ENCODE measurements around the gene SSMEM1.
"Not testable (repeated sequence)": the region's sequence is repeated elsewhere in the genome, so short reads cannot be mapped to it uniquely, and the experiment has no call there.

Gene SSMEM1

GRCh38 chr7:130240240-130240639, 32.6 kb downstream of the SSMEM1 start:
- ChIA-PET CTCF (interaction anchor here (0.6 to 1.2 kb wide), 3 partner anchors 27 to 518 kb away, joined by 3 to 4 read pairs (median 3); no protein-coding TSS in a partner anchor), POLR2A (no interaction called here)
- H3K4me3 ChIP-seq (ENCODE audit: low read depth, low read length) = no peak overlapping the region
- no peak for TF ChIP-seq CTCF (IDR thresholded peaks at IDR 0.05; ENCODE audit: insufficient read depth, low read length, missing control alignments)
- DNase-seq (ENCODE audit: low read depth, low spot score) = no peak

- peak; percentile 70 for TF ChIP-seq CTCF (IDR thresholded peaks at IDR 0.05; ENCODE audit: insufficient read depth, low read length, missing control alignments)
- peak; percentile 46 for DNase-seq (ENCODE audit: low read depth, low spot score)
- CTCF ChIA-PET = interaction anchor here (0.9 to 1.5 kb wide), 5 partner anchors 11 to 451 kb away, joined by 3 to 5 read pairs (median 4); no protein-coding TSS in a partner anchor
- POLR2A ChIA-PET = interaction anchor here (0.7 kb wide), 1 partner anchor 158 kb away, joined by 3 read pairs; no protein-coding TSS in a partner anchor
- no peak overlapping the region for H3K4me3 ChIP-seq (ENCODE audit: low read depth, low read length)
Observed at GRCh38 chr7:130242198-130243014, 34.7 kb downstream of the SSMEM1 start.

GRCh38 chr7:130243486-130243885, 35.8 kb downstream of the SSMEM1 start:
- not testable (repeated sequence) for H3K4me3 ChIP-seq (ENCODE audit: low read depth, low read length)

GRCh38 chr7:130246491-130246890, 38.8 kb downstream of the SSMEM1 start:
- DNase-seq (ENCODE audit: low read depth, low spot score); POLR2A ChIA-PET: not testable (repeated sequence)
- CTCF ChIA-PET = interaction anchor here (1.0 kb wide), 1 partner anchor 32 kb away, joined by 3 read pairs; no protein-coding TSS in a partner anchor

More at GRCh38 chr7:130243486-130243885, 35.8 kb downstream of the SSMEM1 start:
- POLR2A ChIA-PET; DNase-seq (ENCODE audit: low read depth, low spot score): not testable (repeated sequence)
- CTCF ChIA-PET = interaction anchor here (0.7 to 1.5 kb wide), 7 partner anchors 30 to 450 kb away, joined by 3 to 5 read pairs (median 3); partner anchors contain the start of gene CPA4

DNA sequence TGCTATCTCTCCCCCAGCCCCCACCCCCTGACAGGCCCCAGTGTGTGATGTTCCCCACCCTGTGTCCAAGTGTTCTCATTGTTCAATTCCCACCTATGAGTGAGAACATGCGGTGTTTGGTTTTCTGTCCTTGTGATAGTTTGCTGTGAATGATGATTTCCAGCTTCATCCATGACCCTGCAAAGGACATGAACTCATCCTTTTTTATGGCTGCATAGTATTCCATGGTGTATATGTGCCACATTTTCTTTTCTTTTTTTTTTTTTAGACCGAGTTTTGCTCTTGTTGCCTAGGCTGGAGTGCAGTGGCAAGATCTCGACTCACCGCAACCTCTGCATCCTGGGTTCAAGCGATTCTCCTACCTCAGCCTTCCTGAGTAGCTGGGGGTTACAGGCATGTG, 41.2 kb downstream of the SSMEM1 start:
- CTCF ChIA-PET; H3K4me3 ChIP-seq (ENCODE audit: low read depth, low read length); DNase-seq (ENCODE audit: low read depth, low spot score); POLR2A ChIA-PET: not testable (repeated sequence)

More at GRCh38 chr7:130246491-130246890, 38.8 kb downstream of the SSMEM1 start:
- not testable (repeated sequence) for H3K4me3 ChIP-seq (ENCODE audit: low read depth, low read length)

- DNase-seq (ENCODE audit: low read depth, low spot score); H3K4me3 ChIP-seq (ENCODE audit: low read depth, low read length); CTCF ChIA-PET; POLR2A ChIA-PET: not testable (repeated sequence)
Observed at GRCh38 chr7:130249626-130250025, 42.0 kb downstream of the SSMEM1 start.

GRCh38 chr7:130254555-130254954, 46.9 kb downstream of the SSMEM1 start:
- DNase-seq (ENCODE audit: low read depth, low spot score) = no peak
- H3K4me3 ChIP-seq (ENCODE audit: low read depth, low read length) = no peak overlapping the region
- ChIA-PET POLR2A (no interaction called here), CTCF (no interaction called here)
- TF ChIP-seq CTCF (IDR thresholded peaks at IDR 0.05; ENCODE audit: insufficient read depth, low read length, missing control alignments) = no peak

- H3K4me3 ChIP-seq (ENCODE audit: low read depth, low read length) = no peak overlapping the region
- ChIA-PET CTCF (interaction anchor here (1.4 kb wide), 1 partner anchor 22 kb away, joined by 5 read pairs; no protein-coding TSS in a partner anchor), POLR2A (no interaction called here)
- no peak for DNase-seq (ENCODE audit: low read depth, low spot score)
- no peak for TF ChIP-seq CTCF (IDR thresholded peaks at IDR 0.05; ENCODE audit: insufficient read depth, low read length, missing control alignments)
Observed at GRCh38 chr7:130256704-130257103, 49.0 kb downstream of the SSMEM1 start.

Measured in AG04449 (cell line).